D721Med (cell line): ENCODE measurements around the gene PRSS1.

ENCODE experiments used
- DNase-seq: peaks from one replicate; pipeline ENCODE4 v3.0.0; 2011; ENCODE audit warnings: low spot score; ENCODE audit not compliant: insufficient read length
- FAIRE-seq: peaks from 2 replicates; lab custom pipeline; 2011; peaks lifted over from hg19 to GRCh38; lab: Jason Lieb, UNC
- CTCF ChIP-seq: IDR thresholded peaks from 2 replicates; pipeline ENCODE4 v1.5.1; 2012; ENCODE audit warnings: mild to moderate bottlenecking, control low read depth; ENCODE audit not compliant: insufficient read depth; ENCODE audit errors: missing control alignments

PRSS1 gene

GRCh38 chr7:142802301-142802700 lies 53.0 kb downstream of the PRSS1 start:
- no peak for TF ChIP-seq CTCF
- FAIRE-seq (no peak), DNase-seq (no peak)
